Endothelial cell (in vitro differentiated cells): Measurements from ENCODE around the gene GALNT14. TPM values are rescaled to one million over a fixed set of nuclear protein-coding genes. Genes with fewer than 3 reads are reported as not detected.

Experiments used
- DNase-seq: peaks from one replicate; pipeline ENCODE4 v3.0.0; 2021; ENCODE audit warnings: low spot score
- H3K27ac Mint-ChIP-seq: one replicate; pipeline ENCODE4 v1.8.0; 2021; ENCODE audit warnings: mixed read lengths, inconsistent platforms; ENCODE audit not compliant: unreplicated experiment
- H3K27me3 Mint-ChIP-seq: one replicate; pipeline ENCODE4 v1.8.0; 2021; ENCODE audit warnings: mild to moderate bottlenecking, moderate library complexity, mixed read lengths, inconsistent platforms; ENCODE audit not compliant: unreplicated experiment
- H3K36me3 Mint-ChIP-seq: one replicate; pipeline ENCODE4 v1.8.0; 2021; ENCODE audit warnings: mild to moderate bottlenecking, low read depth, mixed read lengths, inconsistent platforms; ENCODE audit not compliant: unreplicated experiment
- H3K4me1 Mint-ChIP-seq: one replicate; pipeline ENCODE4 v1.8.0; 2021; ENCODE audit warnings: mild to moderate bottlenecking, mixed read lengths, inconsistent platforms; ENCODE audit not compliant: unreplicated experiment
- H3K4me3 Mint-ChIP-seq: one replicate; pipeline ENCODE4 v1.8.0; 2021; ENCODE audit warnings: mild to moderate bottlenecking, mixed read lengths, inconsistent platforms; ENCODE audit not compliant: unreplicated experiment
- H3K9me3 Mint-ChIP-seq: one replicate; pipeline ENCODE4 v1.8.0; 2021; ENCODE audit warnings: mixed read lengths, inconsistent platforms; ENCODE audit not compliant: unreplicated experiment
- total RNA-seq: library from RNA; stranded (reverse); fragmentation: NEBNext Ultra II Directional; extraction: Animal tissue kit (Norgen Biotek cat#: 25700); gene quantifications from one replicate; pipeline ENCODE4 v1.2.1, GENCODE V29; 2021; ENCODE audit not compliant: unreplicated experiment
- TF ChIP-seq, protein P1 (sequence below): fragments of 200-600 bp; sonication (generic); IDR thresholded peaks from one replicate; pipeline ENCODE4 v1.5.0; 2021; ENCODE audit warnings: antibody characterized with exemption; ENCODE audit not compliant: unreplicated experiment

GALNT14 gene
- total RNA-seq, 1 donor from 2014 or later, result 16.8 TPM

DNA sequence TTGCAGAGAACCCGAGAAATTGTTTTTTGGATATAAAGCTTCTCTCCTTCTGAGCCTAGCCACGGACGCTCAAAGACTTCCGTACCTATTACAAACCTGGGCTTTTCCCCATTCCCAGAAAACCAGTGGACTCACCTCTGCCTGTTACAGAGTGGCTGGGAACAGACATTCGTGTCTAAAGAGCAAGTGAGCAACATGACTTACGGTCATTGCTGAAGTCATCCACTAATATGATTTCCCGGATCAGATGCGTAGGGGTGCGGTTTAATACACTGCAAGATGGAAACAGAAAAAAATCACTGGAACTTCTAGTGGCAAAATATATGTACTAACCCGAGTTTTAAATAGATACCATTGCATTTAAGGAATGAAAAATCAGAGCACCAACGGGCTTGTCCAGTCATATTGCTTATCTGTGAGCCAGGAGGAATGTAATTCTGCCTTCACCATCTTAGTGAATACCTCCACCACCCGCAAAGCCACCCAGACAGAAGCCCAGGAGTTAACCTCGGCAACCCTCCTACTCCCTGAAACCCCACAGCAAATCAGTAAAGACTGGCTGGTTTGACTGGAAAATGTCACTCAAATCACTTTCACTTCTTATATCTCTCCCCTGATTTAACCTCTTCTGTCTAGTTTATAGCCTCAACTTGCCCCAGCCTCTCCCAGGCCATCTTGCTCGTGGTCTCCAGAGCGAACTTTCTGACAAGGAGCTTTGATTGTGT, 179.9 kb downstream of the GALNT14 start:
- peaks cover 4% of the 10 kb centered on the region for H3K4me1 Mint-ChIP-seq
- TF ChIP-seq, protein P1, sequence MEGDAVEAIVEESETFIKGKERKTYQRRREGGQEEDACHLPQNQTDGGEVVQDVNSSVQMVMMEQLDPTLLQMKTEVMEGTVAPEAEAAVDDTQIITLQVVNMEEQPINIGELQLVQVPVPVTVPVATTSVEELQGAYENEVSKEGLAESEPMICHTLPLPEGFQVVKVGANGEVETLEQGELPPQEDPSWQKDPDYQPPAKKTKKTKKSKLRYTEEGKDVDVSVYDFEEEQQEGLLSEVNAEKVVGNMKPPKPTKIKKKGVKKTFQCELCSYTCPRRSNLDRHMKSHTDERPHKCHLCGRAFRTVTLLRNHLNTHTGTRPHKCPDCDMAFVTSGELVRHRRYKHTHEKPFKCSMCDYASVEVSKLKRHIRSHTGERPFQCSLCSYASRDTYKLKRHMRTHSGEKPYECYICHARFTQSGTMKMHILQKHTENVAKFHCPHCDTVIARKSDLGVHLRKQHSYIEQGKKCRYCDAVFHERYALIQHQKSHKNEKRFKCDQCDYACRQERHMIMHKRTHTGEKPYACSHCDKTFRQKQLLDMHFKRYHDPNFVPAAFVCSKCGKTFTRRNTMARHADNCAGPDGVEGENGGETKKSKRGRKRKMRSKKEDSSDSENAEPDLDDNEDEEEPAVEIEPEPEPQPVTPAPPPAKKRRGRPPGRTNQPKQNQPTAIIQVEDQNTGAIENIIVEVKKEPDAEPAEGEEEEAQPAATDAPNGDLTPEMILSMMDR, result no peak
- no peak for DNase-seq
- H3K9me3 Mint-ChIP-seq, result no peaks in the 10 kb centered on the region
- H3K27ac Mint-ChIP-seq, result no peak overlapping the region
- H3K36me3 Mint-ChIP-seq, result peaks cover 9% of the 10 kb centered on the region
- no peak overlapping the region for H3K4me3 Mint-ChIP-seq
- peaks cover 6% of the 10 kb centered on the region for H3K27me3 Mint-ChIP-seq

DNA sequence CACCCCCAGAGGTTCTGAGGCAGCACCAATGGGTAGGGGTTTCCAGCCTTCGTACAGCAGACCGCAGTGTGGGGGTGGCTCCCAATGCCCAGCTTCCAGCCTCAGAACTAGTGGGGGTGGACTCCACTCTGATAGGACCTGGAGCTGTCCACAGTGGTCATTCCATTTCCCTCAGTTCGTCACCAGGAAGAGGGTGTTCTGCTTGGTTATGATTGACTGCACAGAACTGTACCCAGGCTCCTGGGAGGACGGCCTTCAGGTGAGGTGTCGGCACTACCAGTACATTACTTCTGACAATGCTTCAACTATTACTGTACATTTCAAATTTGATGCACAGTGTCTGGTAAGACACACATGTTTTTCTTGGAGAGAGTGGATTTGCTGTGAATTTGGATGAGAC, 180.6 kb downstream of the GALNT14 start:
- Mint-ChIP-seq H3K27ac (no peak overlapping the region), H3K4me1 (peaks cover 4% of the 10 kb centered on the region), H3K9me3 (no peaks in the 10 kb centered on the region), H3K4me3 (no peak overlapping the region), H3K36me3 (peaks cover 9% of the 10 kb centered on the region), H3K27me3 (peaks cover 3% of the 10 kb centered on the region)
- DNase-seq, result no peak
- TF ChIP-seq, protein P1, result no peak

DNA sequence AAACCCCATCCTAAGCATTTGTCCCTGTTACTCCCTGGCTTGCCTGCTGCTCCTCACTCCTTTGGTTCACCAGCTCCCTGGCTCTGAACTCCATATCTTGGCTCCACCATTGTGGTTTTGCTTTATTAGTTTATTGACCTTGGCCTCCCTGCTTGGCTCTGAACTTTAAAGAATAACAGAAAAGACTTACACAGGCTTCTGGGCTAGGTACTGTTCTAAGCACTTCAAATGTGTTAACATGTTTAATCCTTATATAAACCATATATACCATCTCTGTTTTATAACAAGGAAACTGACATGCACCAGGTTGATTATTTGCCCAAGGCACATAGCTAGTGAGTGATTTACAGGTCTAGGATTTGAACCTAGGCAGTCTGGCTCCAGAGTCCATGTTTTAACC, 181.2 kb downstream of the GALNT14 start:
- H3K4me1 Mint-ChIP-seq, result peaks cover 4% of the 10 kb centered on the region
- TF ChIP-seq, protein P1, result no peak
- no peak overlapping the region for H3K4me3 Mint-ChIP-seq
- H3K9me3 Mint-ChIP-seq, result no peaks in the 10 kb centered on the region
- peaks cover 3% of the 10 kb centered on the region for H3K27me3 Mint-ChIP-seq
- H3K27ac Mint-ChIP-seq, result no peak overlapping the region
- no peak for DNase-seq
- H3K36me3 Mint-ChIP-seq, result peaks cover 9% of the 10 kb centered on the region

DNA sequence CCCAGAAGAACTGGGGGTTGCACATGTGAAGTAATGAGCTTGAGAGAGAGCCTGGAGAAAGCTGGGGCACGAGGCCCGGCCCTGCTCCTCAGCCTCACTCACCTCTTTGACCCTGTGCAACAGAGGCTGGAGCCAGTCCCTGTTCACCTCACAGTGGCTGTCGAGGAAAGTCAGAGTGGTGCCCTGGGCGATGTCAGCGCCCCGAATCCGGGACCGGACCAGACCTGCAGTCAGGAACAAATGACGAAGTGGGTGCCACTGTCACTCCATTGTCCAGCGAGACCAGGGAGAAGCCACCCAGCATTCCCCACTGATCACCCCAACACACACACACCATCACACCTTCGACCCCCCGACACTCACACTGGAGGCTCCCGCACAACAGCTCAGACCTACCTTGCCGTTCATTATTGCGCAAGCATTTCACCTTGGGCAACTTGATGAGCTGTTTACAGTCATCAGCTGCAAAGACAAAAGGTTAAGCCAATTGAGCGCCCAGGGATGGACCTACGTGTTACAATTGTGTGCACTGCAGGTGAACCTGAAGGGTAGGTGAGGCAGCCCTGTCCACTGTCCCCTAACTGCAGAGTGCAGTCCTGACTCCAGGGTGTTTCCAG, 182.6 kb downstream of the GALNT14 start:
- DNase-seq, result no peak
- peaks cover 5% of the 10 kb centered on the region for H3K27me3 Mint-ChIP-seq
- peaks cover 4% of the 10 kb centered on the region for H3K4me1 Mint-ChIP-seq
- TF ChIP-seq, protein P1, result no peak
- no peak overlapping the region for H3K4me3 Mint-ChIP-seq
- no peak overlapping the region for H3K27ac Mint-ChIP-seq
- peaks cover 9% of the 10 kb centered on the region for H3K36me3 Mint-ChIP-seq
- no peaks in the 10 kb centered on the region for H3K9me3 Mint-ChIP-seq

DNA sequence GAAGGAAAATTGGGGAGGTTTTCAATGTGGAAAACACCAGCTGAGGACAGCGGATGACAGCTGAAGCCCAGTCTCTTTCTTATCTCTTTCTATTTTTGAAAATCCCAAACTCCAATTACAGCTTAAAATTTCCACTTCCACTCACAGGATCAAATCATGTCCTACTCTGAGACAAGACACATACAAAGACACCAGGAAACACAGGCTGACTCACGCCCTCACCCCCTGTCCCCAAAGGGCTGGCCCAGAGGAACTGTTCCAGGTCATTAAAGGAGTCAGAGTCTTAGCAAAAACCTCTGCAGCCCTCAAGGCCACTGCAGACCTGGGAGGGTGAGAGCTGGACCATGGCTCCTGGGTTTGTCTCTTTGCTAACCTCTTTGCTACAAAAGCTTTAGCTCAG, 187.9 kb downstream of the GALNT14 start:
- Mint-ChIP-seq H3K36me3 (peaks cover 11% of the 10 kb centered on the region), H3K4me1 (no peaks in the 10 kb centered on the region), H3K9me3 (no peaks in the 10 kb centered on the region), H3K27me3 (peaks cover 6% of the 10 kb centered on the region), H3K4me3 (no peak overlapping the region), H3K27ac (no peak overlapping the region)
- no peak for DNase-seq
- TF ChIP-seq, protein P1, result no peak
